Measurements from ENCODE around the gene USP24.

DNA sequence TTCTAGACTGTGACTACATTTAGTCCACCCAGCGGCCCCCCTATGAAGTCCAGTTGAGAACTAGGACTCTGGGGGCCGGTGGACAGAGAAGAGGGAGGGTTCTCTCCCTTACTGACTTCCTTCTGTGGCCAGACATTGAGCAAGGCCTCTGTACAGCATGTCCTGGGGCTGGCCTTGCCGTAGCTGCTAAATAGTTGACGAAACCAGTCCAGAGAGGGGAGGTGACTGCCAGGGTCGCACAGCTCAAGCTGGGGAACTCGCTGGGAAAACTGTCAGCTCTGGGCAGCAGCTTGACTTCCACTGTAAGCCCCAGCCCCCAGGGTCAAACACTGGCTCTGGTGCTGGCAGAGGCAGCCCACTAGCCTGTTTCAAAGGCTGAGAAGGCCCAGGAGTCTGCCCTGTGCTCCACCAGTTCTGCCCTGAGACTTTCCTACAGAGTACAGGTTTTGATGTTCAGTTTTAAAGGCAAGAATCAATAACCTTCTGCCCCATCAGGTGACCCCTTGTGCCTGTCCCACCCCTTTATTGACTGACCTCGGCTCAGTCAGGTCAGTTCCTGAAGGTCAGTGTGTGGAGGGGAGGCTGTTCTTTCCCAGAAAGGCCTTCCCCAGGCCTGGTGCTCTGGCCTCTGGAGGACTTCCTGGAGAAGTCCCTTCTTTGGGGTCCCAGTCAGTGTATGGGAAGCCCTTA, 161.8 kb downstream of the USP24 start:
- no peak for TF ChIP-seq POLR2A (IDR thresholded peaks at IDR 0.05; ENCODE audit: low read length)
- no peak for TF ChIP-seq GATA1 (IDR thresholded peaks at IDR 0.05; ENCODE audit: low read depth, low read length)

Data from erythroblast (primary cell).